HEK293 (cell line): Measurements from ENCODE around the gene CLCF1.

Experiments used
- CTCF ChIA-PET: fragments of 350-600 bp; formaldehyde crosslinking; extraction: SDS; loops from one replicate; lab custom pipeline; 2021; ENCODE audit warnings: antibody characterized with exemption; lab: Yijun Ruan, JAX
- POLR2A ChIA-PET: fragments of 300-600 bp; formaldehyde crosslinking; extraction: SDS; loops from one replicate; lab custom pipeline; 2020; ENCODE audit warnings: antibody characterized with exemption, inconsistent platforms; lab: Yijun Ruan, JAX
- H3K27ac ChIP-seq: fragments of 200-500 bp; sonication (Bioruptor generic); 2 replicates; pipeline ENCODE4 v1.5.1; 2014; ENCODE audit warnings: low read depth, low read length, control low read depth, inconsistent platforms; ENCODE audit errors: extremely low read depth
- H3K36me3 ChIP-seq, 2 experiments: fragments of 200-500 bp in 1 of 2; sonication (Bioruptor generic) in 1 of 2; 1 replicate in 1 of 2; 2 replicates in 1 of 2; pipeline ENCODE4 v1.5.1; 2014 to 2017; ENCODE audit warnings: inconsistent platforms in 2 of 2, low read length in 2 of 2; ENCODE audit not compliant: control insufficient read depth in 2 of 2, insufficient read depth in 1 of 2
- H3K4me1 ChIP-seq: fragments of 200-500 bp; sonication (Bioruptor generic); 2 replicates; pipeline ENCODE4 v1.5.1; 2014; ENCODE audit warnings: mild to moderate bottlenecking, low read length, inconsistent platforms; ENCODE audit not compliant: control insufficient read depth, insufficient read depth
- H3K4me3 ChIP-seq: 2 replicates; pipeline ENCODE4 v1.5.1; 2011; ENCODE audit warnings: low read depth, mild to moderate bottlenecking, control low read depth, low read length, moderate library complexity
- H3K9me3 ChIP-seq: fragments of 200-500 bp; sonication (Bioruptor generic); 2 replicates; pipeline ENCODE4 v1.5.1; 2014; ENCODE audit warnings: low read depth, low read length, inconsistent platforms; ENCODE audit not compliant: control insufficient read depth, insufficient read depth
- SALL2 ChIP-seq: fragments of 450-650 bp; formaldehyde crosslinking; IDR thresholded peaks from 2 replicates; pipeline ENCODE4 v1.5.0; 2017; ENCODE audit warnings: missing biosample characterization, mild to moderate bottlenecking, missing genetic modification characterization, borderline replicate concordance
- SP3 ChIP-seq: fragments of 450-650 bp; formaldehyde crosslinking; IDR thresholded peaks from 2 replicates; pipeline ENCODE4 v1.5.1; 2016; ENCODE audit warnings: missing biosample characterization, missing genetic modification characterization
- ZBTB17 ChIP-seq: fragments of 450-650 bp; formaldehyde crosslinking; IDR thresholded peaks from 2 replicates; pipeline ENCODE4 v1.5.1; 2016; ENCODE audit warnings: missing biosample characterization, missing genetic modification characterization
- ZBTB20 ChIP-seq: fragments of 450-650 bp; formaldehyde crosslinking; IDR thresholded peaks from 2 replicates; pipeline ENCODE4 v1.5.1; 2016; ENCODE audit warnings: missing biosample characterization, missing genetic modification characterization
- ZNF112 ChIP-seq: fragments of 450-650 bp; formaldehyde crosslinking; IDR thresholded peaks from 2 replicates; pipeline ENCODE4 v1.5.0; 2017; ENCODE audit warnings: missing biosample characterization, missing genetic modification characterization
- ZNF2 ChIP-seq: fragments of 450-650 bp; formaldehyde crosslinking; IDR thresholded peaks from 2 replicates; pipeline ENCODE4 v1.5.1; 2016; ENCODE audit warnings: missing biosample characterization, missing genetic modification characterization
- ZNF248 ChIP-seq: fragments of 450-650 bp; formaldehyde crosslinking; IDR thresholded peaks from 2 replicates; pipeline ENCODE4 v1.5.1; 2017; ENCODE audit warnings: missing biosample characterization, missing genetic modification characterization
- ZNF292 ChIP-seq: fragments of 450-650 bp; formaldehyde crosslinking; IDR thresholded peaks from 2 replicates; pipeline ENCODE4 v1.5.1; 2016; ENCODE audit warnings: low read depth, missing biosample characterization, missing genetic modification characterization, borderline replicate concordance
- ZNF335 ChIP-seq: fragments of 450-650 bp; formaldehyde crosslinking; conservative IDR thresholded peaks from 2 replicates; pipeline ENCODE4 v1.5.1; 2016; ENCODE audit warnings: missing biosample characterization, missing genetic modification characterization
- ZNF341 ChIP-seq: fragments of 450-650 bp; formaldehyde crosslinking; IDR thresholded peaks from 2 replicates; pipeline ENCODE4; 2016; ENCODE audit warnings: low read depth, missing biosample characterization, missing genetic modification characterization
- ZNF423 ChIP-seq: fragments of 450-650 bp; formaldehyde crosslinking; IDR thresholded peaks from 2 replicates; pipeline ENCODE4 v1.5.1; 2016; ENCODE audit warnings: missing biosample characterization, missing genetic modification characterization
- ZNF426 ChIP-seq: fragments of 450-650 bp; formaldehyde crosslinking; IDR thresholded peaks from 2 replicates; pipeline ENCODE4 v1.5.1; 2017; ENCODE audit warnings: missing biosample characterization, missing genetic modification characterization, mild to moderate bottlenecking, inconsistent platforms, moderate library complexity
- ZNF433 ChIP-seq: fragments of 450-650 bp; formaldehyde crosslinking; IDR thresholded peaks from 2 replicates; pipeline ENCODE4 v1.5.1; 2016; ENCODE audit warnings: missing biosample characterization, missing genetic modification characterization, low read depth
- ZNF501 ChIP-seq: fragments of 450-650 bp; formaldehyde crosslinking; IDR thresholded peaks from 2 replicates; pipeline ENCODE4 v1.5.1; 2016; ENCODE audit warnings: missing biosample characterization, missing genetic modification characterization
- ZNF654 ChIP-seq: fragments of 450-650 bp; formaldehyde crosslinking; IDR thresholded peaks from 2 replicates; pipeline ENCODE4 v1.5.1; 2016; ENCODE audit warnings: low read depth, missing biosample characterization, missing genetic modification characterization
- ZNF670 ChIP-seq: fragments of 450-650 bp; formaldehyde crosslinking; IDR thresholded peaks from 2 replicates; pipeline ENCODE4 v1.5.1; 2016; ENCODE audit warnings: missing biosample characterization, missing genetic modification characterization, low read depth
- ZNF747 ChIP-seq: fragments of 450-650 bp; formaldehyde crosslinking; IDR thresholded peaks from 2 replicates; pipeline ENCODE4 v1.5.1; 2016; ENCODE audit warnings: missing biosample characterization, missing genetic modification characterization
- ZNF776 ChIP-seq: fragments of 450-650 bp; formaldehyde crosslinking; IDR thresholded peaks from 2 replicates; pipeline ENCODE4 v1.5.0; 2017; ENCODE audit warnings: missing biosample characterization, missing genetic modification characterization, borderline replicate concordance
- ZSCAN23 ChIP-seq: fragments of 450-650 bp; formaldehyde crosslinking; IDR thresholded peaks from 2 replicates; pipeline ENCODE4 v1.5.1; 2016; ENCODE audit warnings: missing biosample characterization, missing genetic modification characterization
- TF ChIP-seq, protein P1 (sequence below): fragments of 450-650 bp; formaldehyde crosslinking; IDR thresholded peaks from 2 replicates; pipeline ENCODE4 v1.5.1; 2016; ENCODE audit warnings: missing biosample characterization, missing genetic modification characterization

Gene CLCF1

DNA sequence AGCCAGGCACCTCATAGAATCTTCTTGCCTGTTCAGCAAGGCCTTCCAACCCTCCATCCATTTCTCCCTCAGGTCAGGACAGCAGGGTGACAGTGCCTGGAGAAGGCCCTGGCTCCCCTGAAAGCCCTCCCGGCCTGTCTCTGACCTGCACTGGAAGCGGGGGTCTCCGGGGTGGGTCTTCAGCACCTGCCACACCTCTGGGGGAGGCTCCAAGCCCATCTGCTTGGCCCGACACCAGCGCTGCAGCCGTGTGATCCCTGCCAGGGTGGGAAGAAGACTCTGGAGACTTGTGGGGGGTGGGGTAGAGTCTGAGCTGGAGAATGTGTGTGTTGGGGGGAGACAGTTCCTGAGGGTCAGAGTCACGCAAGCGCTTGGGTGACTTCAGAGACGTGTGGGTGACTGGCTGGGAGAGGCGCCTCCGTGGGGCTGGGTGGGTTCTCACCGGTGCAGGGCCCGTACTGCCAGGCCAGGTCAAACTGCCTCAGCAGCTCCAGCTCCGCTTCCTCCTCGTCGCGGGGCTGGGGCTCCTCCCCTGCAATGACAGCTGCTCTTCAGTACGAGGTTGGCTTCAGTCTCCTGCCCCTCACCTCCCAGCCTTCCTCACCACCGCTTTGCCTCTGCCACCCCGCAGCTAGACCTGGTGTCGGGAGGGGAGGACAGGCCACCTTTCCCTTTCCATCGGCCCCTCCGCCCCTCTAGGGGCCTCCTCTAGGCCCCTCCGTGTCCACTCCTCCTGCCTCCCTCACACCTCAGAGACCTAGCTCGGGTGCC lies 20.7 kb downstream of the CLCF1 start:
- CTCF ChIA-PET, result interaction anchor here (0.6 to 30.4 kb wide), 10 partner anchors 7 to 520 kb away, joined by 3 to 898 read pairs (median 22); partner anchors contain the start of genes CLCF1 and RAD9A
- H3K4me1 ChIP-seq, result no peaks in the 10 kb centered on the region

DNA sequence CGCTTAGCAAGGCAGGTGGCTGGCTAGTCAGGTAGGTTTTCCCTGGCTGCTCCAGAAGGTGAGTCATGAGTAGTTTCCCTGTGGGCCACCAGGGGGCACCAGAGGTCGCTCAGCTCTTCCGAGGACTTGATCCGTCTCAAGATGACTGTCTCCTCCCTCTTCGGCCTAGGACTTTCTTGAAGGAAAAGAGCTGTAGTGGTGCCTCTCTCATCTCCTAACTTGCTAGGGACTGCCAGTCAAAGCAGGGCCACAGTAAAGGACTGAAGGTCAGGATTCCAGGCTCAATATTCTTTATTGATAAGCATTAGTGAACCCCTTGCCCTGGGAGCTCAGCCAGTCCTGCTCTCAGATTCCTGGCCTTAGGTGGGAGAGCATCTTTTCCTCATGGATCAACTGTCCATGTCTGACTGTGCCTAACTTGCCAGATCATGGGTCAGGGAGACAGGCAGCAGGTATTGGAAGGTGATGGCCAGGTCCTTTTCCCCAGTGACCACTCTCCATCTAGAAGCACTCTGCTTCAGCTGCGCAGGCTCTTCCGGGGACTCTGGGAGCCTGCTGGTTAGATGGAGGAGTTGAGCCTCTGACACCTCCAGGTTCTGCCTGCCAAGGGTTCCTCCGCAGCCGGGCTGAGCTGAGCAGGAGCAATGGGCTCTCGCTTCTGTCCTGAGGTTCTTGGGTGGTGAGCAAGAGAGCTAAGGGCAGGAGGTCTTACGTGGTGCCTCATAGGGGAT lies 22.0 kb downstream of the CLCF1 start:
- CTCF ChIA-PET, result interaction anchor here (0.6 to 30.4 kb wide), 30 partner anchors 10 to 1062 kb away, joined by 3 to 898 read pairs (median 4); partner anchors contain the start of genes CLCF1, GRK2, PPP1CA and RAD9A

More for the DNA sequence above, 20.7 kb downstream of the CLCF1 start:
- H3K4me3 ChIP-seq, result peak overlapping the region; percentile 72
- POLR2A ChIA-PET, result interaction anchor here (0.6 to 4.2 kb wide), 11 partner anchors 9 to 288 kb away, joined by 3 to 30 read pairs (median 5); partner anchors contain the start of genes CLCF1, PPP1CA and RAD9A
- no peaks in the 10 kb centered on the region for H3K36me3 ChIP-seq
- TF ChIP-seq SALL2 (tag by site-specific recombination) (no peak), ZNF341 (tag by site-specific recombination) (no peak), ZNF112 (tag by site-specific recombination) (no peak), ZBTB20 (tag by site-specific recombination) (peak; percentile 36; the same call in 1 of the 2 replicates), ZNF654 (tag by site-specific recombination) (no peak), ZNF423 (tag by site-specific recombination) (no peak), ZNF335 (tag by site-specific recombination) (no peak), ZNF501 (tag by site-specific recombination) (0 out of 2 replicates have a peak, but pooled peaks have one; percentile 22)
- TF ChIP-seq, protein P1, sequence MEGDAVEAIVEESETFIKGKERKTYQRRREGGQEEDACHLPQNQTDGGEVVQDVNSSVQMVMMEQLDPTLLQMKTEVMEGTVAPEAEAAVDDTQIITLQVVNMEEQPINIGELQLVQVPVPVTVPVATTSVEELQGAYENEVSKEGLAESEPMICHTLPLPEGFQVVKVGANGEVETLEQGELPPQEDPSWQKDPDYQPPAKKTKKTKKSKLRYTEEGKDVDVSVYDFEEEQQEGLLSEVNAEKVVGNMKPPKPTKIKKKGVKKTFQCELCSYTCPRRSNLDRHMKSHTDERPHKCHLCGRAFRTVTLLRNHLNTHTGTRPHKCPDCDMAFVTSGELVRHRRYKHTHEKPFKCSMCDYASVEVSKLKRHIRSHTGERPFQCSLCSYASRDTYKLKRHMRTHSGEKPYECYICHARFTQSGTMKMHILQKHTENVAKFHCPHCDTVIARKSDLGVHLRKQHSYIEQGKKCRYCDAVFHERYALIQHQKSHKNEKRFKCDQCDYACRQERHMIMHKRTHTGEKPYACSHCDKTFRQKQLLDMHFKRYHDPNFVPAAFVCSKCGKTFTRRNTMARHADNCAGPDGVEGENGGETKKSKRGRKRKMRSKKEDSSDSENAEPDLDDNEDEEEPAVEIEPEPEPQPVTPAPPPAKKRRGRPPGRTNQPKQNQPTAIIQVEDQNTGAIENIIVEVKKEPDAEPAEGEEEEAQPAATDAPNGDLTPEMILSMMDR (tag by site-specific recombination), result 0 out of 2 replicates have a peak, but pooled peaks have one; percentile 6
- peak overlapping the region; percentile 59 for H3K27ac ChIP-seq
- no peaks in the 10 kb centered on the region for H3K9me3 ChIP-seq

More for the DNA sequence above, 22.0 kb downstream of the CLCF1 start:
- no peaks in the 10 kb centered on the region for H3K36me3 ChIP-seq
- H3K4me1 ChIP-seq, result no peaks in the 10 kb centered on the region
- no peak overlapping the region for H3K4me3 ChIP-seq
- no peak overlapping the region for H3K27ac ChIP-seq
- POLR2A ChIA-PET, result interaction anchor here (0.8 to 4.2 kb wide), 8 partner anchors 15 to 50 kb away, joined by 3 to 23 read pairs (median 6); partner anchors contain the start of genes PPP1CA and RAD9A
- TF ChIP-seq ZNF747 (tag by site-specific recombination), result no peak
- TF ChIP-seq ZNF2, result no peak
- no peak for TF ChIP-seq ZNF776
- no peak for TF ChIP-seq ZNF292 (tag by site-specific recombination)
- TF ChIP-seq SP3 (tag by site-specific recombination), result no peak
- TF ChIP-seq ZNF670 (tag by site-specific recombination), result no peak
- TF ChIP-seq ZNF341 (tag by site-specific recombination), result peak; percentile 73
- TF ChIP-seq ZNF426, result no peak
- TF ChIP-seq ZSCAN23 (tag by site-specific recombination), result no peak
- TF ChIP-seq, protein P1 (tag by site-specific recombination), result peak; percentile 60; the same call in 1 of the 2 replicates
- TF ChIP-seq ZBTB17, result peak; percentile 93
- no peak for TF ChIP-seq ZNF248 (tag by site-specific recombination)
- TF ChIP-seq ZNF433, result no peak
- H3K9me3 ChIP-seq, result no peaks in the 10 kb centered on the region
